OCI-LY1 (cell line): Measurements from ENCODE around the gene PCNX2.

Source experiments
- H2AFZ ChIP-seq: fragments of 200-600 bp; sonication (generic), shearing (Covaris generic); 2 replicates; pipeline ENCODE4 v1.6.0; 2014; ENCODE audit warnings: antibody characterized with exemption, mild to moderate bottlenecking, low read length
- H3F3A ChIP-seq: fragments of 200-600 bp; sonication (generic), shearing (Covaris generic); 2 replicates; pipeline ENCODE4 v1.6.0; 2014; ENCODE audit warnings: mild to moderate bottlenecking, antibody characterized with exemption, low read length, moderate library complexity; ENCODE audit not compliant: insufficient read depth
- H3K27ac ChIP-seq: fragments of 200-600 bp; sonication (generic); 2 replicates; pipeline ENCODE4 v1.5.1; 2014; ENCODE audit warnings: low read length, mixed run types, mild to moderate bottlenecking, low read depth; ENCODE audit not compliant: poor library complexity, severe bottlenecking
- H3K27me3 ChIP-seq: fragments of 200-600 bp; sonication (generic); 2 replicates; pipeline ENCODE4 v1.6.0; 2014; ENCODE audit warnings: antibody characterized with exemption, mild to moderate bottlenecking, low read length, moderate library complexity; ENCODE audit not compliant: insufficient read depth
- H3K36me3 ChIP-seq: fragments of 200-600 bp; sonication (generic); 2 replicates; pipeline ENCODE4 v1.6.1; 2014; ENCODE audit warnings: mild to moderate bottlenecking, antibody characterized with exemption, low read length, moderate library complexity, mixed read lengths; ENCODE audit not compliant: insufficient read depth
- H3K4me1 ChIP-seq: fragments of 200-600 bp; sonication (generic); 2 replicates; pipeline ENCODE4 v1.5.1; 2014; ENCODE audit warnings: mild to moderate bottlenecking, low read length, moderate library complexity; ENCODE audit not compliant: insufficient read depth, severe bottlenecking
- H3K4me2 ChIP-seq: fragments of 200-600 bp; sonication (generic), shearing (Covaris generic); 2 replicates; pipeline ENCODE4 v1.6.1; 2014; ENCODE audit warnings: low read length
- H3K4me3 ChIP-seq: fragments of 200-600 bp; sonication (generic); 2 replicates; pipeline ENCODE4 v1.5.1; 2014; ENCODE audit warnings: low read length, low read depth, mild to moderate bottlenecking, mixed read lengths; ENCODE audit not compliant: poor library complexity, severe bottlenecking
- H3K79me2 ChIP-seq: fragments of 200-600 bp; shearing (Covaris generic); 2 replicates; pipeline ENCODE4 v1.6.1; 2016; ENCODE audit warnings: mixed run types, low read length, mixed read lengths; ENCODE audit not compliant: insufficient read depth
- H3K9ac ChIP-seq: fragments of 200-600 bp; sonication (generic), shearing (Covaris generic); 2 replicates; pipeline ENCODE4 v1.6.1; 2014; ENCODE audit warnings: mild to moderate bottlenecking, low read length, mixed read lengths
- H3K9me2 ChIP-seq: fragments of 200-600 bp; sonication (generic), shearing (Covaris generic); 2 replicates; pipeline ENCODE4 v1.6.1; 2014; ENCODE audit warnings: low read depth, mild to moderate bottlenecking, low read length, mixed read lengths
- H3K9me3 ChIP-seq: fragments of 200-600 bp; shearing (Covaris generic); 2 replicates; pipeline ENCODE4 v1.6.1; 2014; ENCODE audit warnings: low read length, mixed read lengths
- H4K20me1 ChIP-seq: fragments of 200-600 bp; sonication (generic), shearing (Covaris generic); 2 replicates; pipeline ENCODE4 v1.6.0; 2016; ENCODE audit warnings: mild to moderate bottlenecking, low read length; ENCODE audit not compliant: insufficient read depth
- EZH2 ChIP-seq: fragments of 200-600 bp; sonication (generic), shearing (Covaris generic); IDR thresholded peaks from 2 replicates; pipeline ENCODE4 v1.8.0; 2017; ENCODE audit warnings: borderline replicate concordance, mixed run types, mild to moderate bottlenecking, antibody characterized with exemption, low read length, moderate library complexity, mixed read lengths
- TF ChIP-seq, protein P1 (sequence below): fragments of 200-600 bp; sonication (generic), shearing (Covaris generic); IDR thresholded peaks from 2 replicates; pipeline ENCODE4 v1.5.1; 2017; ENCODE audit warnings: mild to moderate bottlenecking, antibody characterized with exemption, low read length, moderate library complexity, mixed read lengths

Gene PCNX2

GRCh38 chr1:233253832-233254331, 41.6 kb downstream of the PCNX2 start:
- Histone ChIP-seq H3K36me3 (peaks cover 16% of the 10 kb centered on the region; the same call in 1 of the 2 replicates), H3K79me2 (no peaks in the 10 kb centered on the region), H3K4me2 (no peak overlapping the region)

DNA sequence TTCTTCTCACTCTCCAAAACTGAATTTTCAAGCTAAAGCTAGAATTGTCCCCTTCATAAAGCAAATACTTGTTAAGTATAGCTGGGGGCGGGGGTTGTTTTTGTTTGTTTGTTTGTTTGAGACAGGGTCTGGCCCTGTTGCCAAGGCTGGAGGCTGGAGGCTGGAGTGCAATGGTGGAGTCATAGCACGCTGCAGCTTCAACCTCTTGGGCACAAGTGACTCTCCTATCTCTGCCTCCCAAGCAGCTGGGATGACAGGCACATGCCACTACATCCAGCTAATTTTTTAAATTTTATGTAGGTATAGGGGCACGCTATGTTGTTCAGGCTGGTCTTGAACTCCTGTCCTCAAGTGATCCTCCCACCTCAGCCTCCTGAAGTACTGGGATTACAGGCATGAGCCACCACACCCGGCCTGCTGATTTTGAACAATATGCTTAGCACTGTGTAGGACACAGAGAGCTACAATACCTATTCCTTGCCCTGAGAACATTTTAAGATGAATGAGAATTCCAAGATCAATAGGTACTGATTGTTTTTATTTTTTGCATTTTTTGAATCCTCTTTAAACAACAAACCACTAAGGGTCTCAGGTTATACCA, 42.2 kb downstream of the PCNX2 start:
- peaks cover 10% of the 10 kb centered on the region; the same call in 1 of the 2 replicates for H3K36me3 ChIP-seq
- no peak overlapping the region for H3K9ac ChIP-seq
- H3K4me3 ChIP-seq: no peak overlapping the region
- no peak overlapping the region for H3K27ac ChIP-seq
- TF ChIP-seq EZH2: no peak
- TF ChIP-seq, protein P1, sequence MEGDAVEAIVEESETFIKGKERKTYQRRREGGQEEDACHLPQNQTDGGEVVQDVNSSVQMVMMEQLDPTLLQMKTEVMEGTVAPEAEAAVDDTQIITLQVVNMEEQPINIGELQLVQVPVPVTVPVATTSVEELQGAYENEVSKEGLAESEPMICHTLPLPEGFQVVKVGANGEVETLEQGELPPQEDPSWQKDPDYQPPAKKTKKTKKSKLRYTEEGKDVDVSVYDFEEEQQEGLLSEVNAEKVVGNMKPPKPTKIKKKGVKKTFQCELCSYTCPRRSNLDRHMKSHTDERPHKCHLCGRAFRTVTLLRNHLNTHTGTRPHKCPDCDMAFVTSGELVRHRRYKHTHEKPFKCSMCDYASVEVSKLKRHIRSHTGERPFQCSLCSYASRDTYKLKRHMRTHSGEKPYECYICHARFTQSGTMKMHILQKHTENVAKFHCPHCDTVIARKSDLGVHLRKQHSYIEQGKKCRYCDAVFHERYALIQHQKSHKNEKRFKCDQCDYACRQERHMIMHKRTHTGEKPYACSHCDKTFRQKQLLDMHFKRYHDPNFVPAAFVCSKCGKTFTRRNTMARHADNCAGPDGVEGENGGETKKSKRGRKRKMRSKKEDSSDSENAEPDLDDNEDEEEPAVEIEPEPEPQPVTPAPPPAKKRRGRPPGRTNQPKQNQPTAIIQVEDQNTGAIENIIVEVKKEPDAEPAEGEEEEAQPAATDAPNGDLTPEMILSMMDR: no peak
- no peaks in the 10 kb centered on the region for H3F3A ChIP-seq
- no peak overlapping the region for H3K4me2 ChIP-seq
- H3K9me3 ChIP-seq: no peaks in the 10 kb centered on the region
- H3K79me2 ChIP-seq: no peaks in the 10 kb centered on the region
- H3K9me2 ChIP-seq: no peaks in the 10 kb centered on the region
- no peaks in the 10 kb centered on the region for H4K20me1 ChIP-seq
- H2AFZ ChIP-seq: no peak overlapping the region
- no peaks in the 10 kb centered on the region for H3K27me3 ChIP-seq
- no peaks in the 10 kb centered on the region for H3K4me1 ChIP-seq

More at GRCh38 chr1:233253832-233254331, 41.6 kb downstream of the PCNX2 start:
- H3K27me3 ChIP-seq: no peaks in the 10 kb centered on the region
- no peak overlapping the region for H3K9ac ChIP-seq
- no peaks in the 10 kb centered on the region for H4K20me1 ChIP-seq
- no peak overlapping the region for H3K4me3 ChIP-seq
- H3K9me2 ChIP-seq: no peaks in the 10 kb centered on the region
- no peak overlapping the region for H3K27ac ChIP-seq
- H2AFZ ChIP-seq: no peak overlapping the region
- TF ChIP-seq, protein P1: no peak
- no peak for TF ChIP-seq EZH2
- H3K9me3 ChIP-seq: no peaks in the 10 kb centered on the region
- H3F3A ChIP-seq: no peaks in the 10 kb centered on the region
- no peaks in the 10 kb centered on the region for H3K4me1 ChIP-seq

GRCh38 chr1:233252441-233252840, 43.1 kb downstream of the PCNX2 start:
- H3F3A ChIP-seq: no peaks in the 10 kb centered on the region
- no peaks in the 10 kb centered on the region for H3K4me1 ChIP-seq
- 0 out of 2 replicates have a peak, but pooled peaks cover 3% of the 10 kb centered on the region for H3K36me3 ChIP-seq
- no peak overlapping the region for H3K27ac ChIP-seq
- no peak overlapping the region for H3K4me2 ChIP-seq
- H4K20me1 ChIP-seq: no peaks in the 10 kb centered on the region
- H3K4me3 ChIP-seq: no peak overlapping the region
- no peak overlapping the region for H3K9ac ChIP-seq
- TF ChIP-seq, protein P1: no peak
- no peak for TF ChIP-seq EZH2
- no peaks in the 10 kb centered on the region for H3K9me2 ChIP-seq
- no peak overlapping the region for H2AFZ ChIP-seq
- H3K79me2 ChIP-seq: no peaks in the 10 kb centered on the region
- H3K9me3 ChIP-seq: no peaks in the 10 kb centered on the region
- H3K27me3 ChIP-seq: no peaks in the 10 kb centered on the region
